DND-41 (cell line): ENCODE data around the gene FOXK2.

Experiments
- CTCF ChIP-seq: IDR thresholded peaks from 2 replicates; pipeline ENCODE4 v1.5.1; 2012; ENCODE audit warnings: borderline replicate concordance, low read length, moderate library complexity, mild to moderate bottlenecking; ENCODE audit not compliant: poor library complexity, severe bottlenecking; ENCODE audit errors: extremely low read depth
- EZH2 ChIP-seq: IDR thresholded peaks from 3 replicates; pipeline ENCODE4 v1.6.1; 2012; ENCODE audit warnings: borderline replicate concordance, low read depth, mild to moderate bottlenecking, moderate library complexity, low read length, inconsistent platforms; ENCODE audit not compliant: severe bottlenecking

DNA sequence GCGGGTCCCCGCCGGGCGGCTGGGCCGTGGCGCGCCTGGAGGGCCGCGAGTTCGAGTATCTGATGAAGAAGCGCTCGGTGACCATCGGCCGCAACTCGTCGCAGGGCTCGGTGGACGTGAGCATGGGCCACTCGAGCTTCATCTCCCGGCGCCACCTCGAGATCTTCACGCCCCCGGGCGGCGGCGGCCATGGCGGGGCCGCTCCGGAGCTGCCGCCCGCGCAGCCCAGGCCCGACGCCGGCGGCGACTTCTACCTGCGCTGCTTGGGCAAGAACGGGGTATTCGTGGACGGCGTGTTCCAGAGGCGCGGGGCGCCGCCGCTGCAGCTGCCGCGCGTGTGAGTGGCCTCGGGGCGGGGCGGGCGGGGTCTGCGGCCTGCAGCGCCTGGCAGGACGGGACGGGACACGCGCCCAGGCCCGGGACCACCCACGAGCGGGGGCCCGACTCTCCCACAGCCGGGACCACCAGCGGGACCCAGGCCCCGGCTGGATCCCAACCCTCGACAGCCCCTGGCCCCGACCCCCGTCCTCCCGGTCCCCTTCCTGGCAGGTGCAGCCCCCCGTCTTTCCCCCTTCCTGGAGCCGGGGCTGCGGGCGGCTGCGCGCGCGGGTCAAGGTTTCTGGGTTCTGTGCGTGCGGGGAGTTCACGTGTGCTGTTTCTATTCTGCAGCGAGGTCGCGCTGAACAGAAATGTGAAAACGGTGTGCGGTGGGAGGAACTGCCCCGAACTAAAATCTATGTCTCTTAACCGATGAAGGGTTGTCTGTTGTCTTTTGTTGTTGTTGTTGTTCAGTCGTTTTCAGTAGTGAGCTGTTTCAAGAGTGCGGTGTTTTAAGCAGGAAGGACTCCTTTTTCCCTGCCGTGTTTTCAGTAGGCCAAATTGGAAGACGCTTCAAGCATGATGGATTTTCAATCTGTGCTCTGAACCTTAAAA, 705 bp downstream of the FOXK2 start:
- TF ChIP-seq CTCF (no peak), EZH2 (no peak)
